H9 (cell line): ENCODE results near the gene OR8U1. TPM values are rescaled to one million over a fixed set of nuclear protein-coding genes. Genes with fewer than 3 reads are reported as not detected.

Source experiments
- DNase-seq: peaks from one replicate; pipeline ENCODE4 v3.0.0-alpha.2; 2017
- H2AFZ ChIP-seq: one replicate; pipeline ENCODE4 v1.6.1; 2013; ENCODE audit warnings: mild to moderate bottlenecking, low read length, control low read depth, moderate library complexity
- H2AK5ac ChIP-seq: 2 replicates; pipeline ENCODE4 v1.6.1; 2013; ENCODE audit warnings: low read length, control low read depth, mixed read lengths; ENCODE audit not compliant: insufficient read length
- H2BK120ac ChIP-seq: one replicate; pipeline ENCODE4 v1.6.1; 2013; ENCODE audit warnings: low read depth, mild to moderate bottlenecking, low read length, control low read depth, inconsistent platforms; ENCODE audit not compliant: poor library complexity, severe bottlenecking
- H2BK12ac ChIP-seq: 2 replicates; pipeline ENCODE4 v1.6.1; 2013; ENCODE audit warnings: low read length, control low read depth, mixed read lengths, low read depth; ENCODE audit not compliant: insufficient read length
- H2BK15ac ChIP-seq: 2 replicates; pipeline ENCODE4 v1.6.1; 2013; ENCODE audit warnings: low read depth, low read length, control low read depth
- H2BK20ac ChIP-seq: one replicate; pipeline ENCODE4 v1.6.1; 2013; ENCODE audit warnings: low read depth, mild to moderate bottlenecking, low read length, control low read depth, inconsistent platforms; ENCODE audit not compliant: poor library complexity, severe bottlenecking
- H2BK5ac ChIP-seq: 2 replicates; pipeline ENCODE4 v1.6.1; 2013; ENCODE audit warnings: low read length, control low read depth, mixed read lengths; ENCODE audit not compliant: insufficient read length
- H3K14ac ChIP-seq: 2 replicates; pipeline ENCODE4 v1.6.1; 2013; ENCODE audit warnings: low read length, control low read depth; ENCODE audit not compliant: insufficient read depth
- H3K18ac ChIP-seq: 2 replicates; pipeline ENCODE4 v1.6.1; 2013; ENCODE audit warnings: low read depth, mild to moderate bottlenecking, mixed read lengths, low read length, control low read depth; ENCODE audit not compliant: insufficient read length
- H3K23ac ChIP-seq: 2 replicates; pipeline ENCODE4 v1.6.1; 2013; ENCODE audit warnings: low read length, control low read depth, mixed read lengths, low read depth; ENCODE audit not compliant: insufficient read length
- H3K23me2 ChIP-seq: 2 replicates; pipeline ENCODE4 v1.6.1; 2013; ENCODE audit warnings: low read depth, mild to moderate bottlenecking, mixed read lengths, low read length, control low read depth; ENCODE audit not compliant: insufficient read length, poor library complexity, severe bottlenecking
- H3K27ac ChIP-seq: 2 replicates; pipeline ENCODE4 v1.5.1; 2013; ENCODE audit warnings: low read length, control low read depth, mixed read lengths, low read depth; ENCODE audit not compliant: insufficient read length
- H3K27me3 ChIP-seq: 2 replicates; pipeline ENCODE4 v1.6.1; 2013; ENCODE audit warnings: low read length, control low read depth, inconsistent platforms; ENCODE audit not compliant: insufficient read depth
- H3K4ac ChIP-seq: 2 replicates; pipeline ENCODE4 v1.6.1; 2013; ENCODE audit warnings: low read depth, mild to moderate bottlenecking, control low read depth, inconsistent platforms, low read length, moderate library complexity
- H3K4me1 ChIP-seq: 2 replicates; pipeline ENCODE4 v1.6.1; 2013; ENCODE audit warnings: low read length, control low read depth, inconsistent platforms; ENCODE audit not compliant: insufficient read depth
- H3K4me2 ChIP-seq: 2 replicates; pipeline ENCODE4 v1.6.1; 2013; ENCODE audit warnings: low read length, control low read depth, mixed read lengths; ENCODE audit not compliant: insufficient read length, insufficient read depth
- H3K56ac ChIP-seq: 2 replicates; pipeline ENCODE4 v1.6.1; 2013; ENCODE audit warnings: low read depth, mild to moderate bottlenecking, mixed read lengths, low read length, control low read depth; ENCODE audit not compliant: insufficient read length
- H3K79me1 ChIP-seq: 2 replicates; pipeline ENCODE4 v1.6.1; 2013; ENCODE audit warnings: low read depth, mild to moderate bottlenecking, moderate library complexity, low read length, control low read depth, inconsistent platforms; ENCODE audit not compliant: insufficient read depth, poor library complexity, severe bottlenecking
- H3K79me2 ChIP-seq: 2 replicates; pipeline ENCODE4 v1.6.1; 2013; ENCODE audit warnings: low read length, control low read depth, inconsistent platforms; ENCODE audit not compliant: insufficient read depth
- H3K9ac ChIP-seq: 2 replicates; pipeline ENCODE4 v1.6.1; 2013; ENCODE audit warnings: low read length, control low read depth, mixed read lengths; ENCODE audit not compliant: insufficient read length; ENCODE audit errors: extremely low read depth
- H3K9me3 ChIP-seq: one replicate; pipeline ENCODE4 v1.6.1; 2013; ENCODE audit warnings: low read depth, low read length, inconsistent platforms; ENCODE audit not compliant: control insufficient read depth
- H3T11ph ChIP-seq: one replicate; pipeline ENCODE4 v1.6.1; 2013; ENCODE audit warnings: mild to moderate bottlenecking, low read length, control low read depth, inconsistent platforms
- H4K20me1 ChIP-seq: one replicate; pipeline ENCODE4 v1.6.1; 2013; ENCODE audit not compliant: control insufficient read depth, insufficient read length, insufficient read depth
- H4K5ac ChIP-seq: 2 replicates; pipeline ENCODE4 v1.6.1; 2013; ENCODE audit warnings: low read depth, mild to moderate bottlenecking, mixed read lengths, low read length, control low read depth; ENCODE audit not compliant: insufficient read length
- H4K8ac ChIP-seq: replicated peaks from 2 replicates; pipeline ENCODE4 v1.6.1; 2013; ENCODE audit warnings: low read length, control low read depth, mixed read lengths, low read depth; ENCODE audit not compliant: insufficient read length
- H4K91ac ChIP-seq: 2 replicates; pipeline ENCODE4 v1.6.1; 2013; ENCODE audit warnings: low read depth, mild to moderate bottlenecking, moderate library complexity, mixed read lengths, low read length, control low read depth; ENCODE audit not compliant: insufficient read length
- H3K27ac Mint-ChIP-seq, 3 experiments: 2 replicates in 2 of 3; 3 replicates in 1 of 3; pipeline ENCODE4 v1.8.0; 2020 to 2021; ENCODE audit warnings: mixed read lengths in 3 of 3, mild to moderate bottlenecking in 1 of 3, moderate library complexity in 1 of 3
- H3K27me3 Mint-ChIP-seq: 2 replicates; pipeline ENCODE4 v1.8.0; 2021; ENCODE audit warnings: low read depth, mild to moderate bottlenecking, moderate library complexity, mixed read lengths
- H3K36me3 Mint-ChIP-seq, 3 experiments: 2 replicates in 2 of 3; 3 replicates in 1 of 3; pipeline ENCODE4 v1.8.0; 2020 to 2021; ENCODE audit warnings: low read depth in 3 of 3, mixed read lengths in 3 of 3; ENCODE audit not compliant: insufficient read depth in 1 of 3
- H3K4me1 Mint-ChIP-seq, 2 experiments: 2 replicates each; pipeline ENCODE4 v1.8.0; 2020; ENCODE audit warnings: mixed read lengths in 2 of 2
- H3K4me3 Mint-ChIP-seq, 2 experiments: 2 replicates in 1 of 2; 3 replicates in 1 of 2; pipeline ENCODE4 v1.8.0; 2020 to 2021; ENCODE audit warnings: mild to moderate bottlenecking in 2 of 2, mixed read lengths in 2 of 2, moderate library complexity in 1 of 2
- H3K9me3 Mint-ChIP-seq, 2 experiments: 2 replicates in 1 of 2; 3 replicates in 1 of 2; pipeline ENCODE4 v1.8.0; 2020; ENCODE audit warnings: mild to moderate bottlenecking in 2 of 2, mixed read lengths in 2 of 2, moderate library complexity in 1 of 2
- CTCF ChIP-seq: fragments of 200-600 bp; sonication (generic); conservative IDR thresholded peaks from 3 replicates; pipeline ENCODE4 v1.8.0; 2021; ENCODE audit warnings: antibody characterized with exemption, mild to moderate bottlenecking
- WGBS: extraction: QIAGEN DNeasy Blood & Tissue Kit; methylation state at CpG from one replicate; pipeline ENCODE4 v1.1.7; 2013; ENCODE audit warnings: missing lambda C conversion rate, low lambda C conversion rate, mixed read lengths; ENCODE audit not compliant: insufficient read length; ENCODE audit errors: extremely low coverage; 5-methylcytosine and 5-hydroxymethylcytosine counted together
- total RNA-seq: library from RNA; stranded (reverse); gene quantifications from 2 replicates; pipeline ENCODE4 v1.2.1, GENCODE V29; 2021

The OR8U1 gene
- total RNA-seq, 1 experiment from 2014 or later = not detected

DNA sequence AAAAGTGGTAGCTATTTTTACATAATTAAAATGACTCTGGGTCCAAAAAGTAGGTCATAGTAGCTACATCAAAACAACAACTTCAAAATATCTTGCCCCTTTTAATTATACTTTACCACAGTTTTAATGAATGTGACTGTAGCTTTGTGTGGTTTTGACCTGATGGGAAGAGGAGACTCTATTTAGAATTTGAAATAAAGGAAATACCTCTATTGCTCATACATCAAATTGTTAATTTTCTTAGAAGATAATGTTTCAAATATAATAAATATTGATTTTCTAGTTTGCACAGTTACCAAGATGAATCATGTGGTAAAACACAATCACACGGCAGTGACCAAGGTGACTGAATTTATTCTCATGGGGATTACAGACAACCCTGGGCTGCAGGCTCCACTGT lies 29.7 kb upstream of the OR8U1 start, which contains the start of gene OR8K1:
TSS of gene OR8K1 (plus strand) at position 301 of the 400 bp plus-strand sequence. CDS start at position 301, 0 bp downstream.
- Mint-ChIP-seq H3K27ac (no peak within 1 kb of the TSS), H3K4me1 (peaks cover 3 to 7% of the 10 kb centered on the region in 2 experiments; a peak in 2 of 4 replicates)
- WGBS = no CpG with 5 or more reads among the region's 1 CpG

More for the DNA sequence above, 29.7 kb upstream of the OR8U1 start, which contains the start of gene OR8K1:
- Histone ChIP-seq H2BK15ac (no peak within 1 kb of the TSS), H2BK20ac (no peak within 1 kb of the TSS), H4K8ac (no peak within 1 kb of the TSS), H3K27ac (no peak within 1 kb of the TSS), H3K56ac (no peak within 1 kb of the TSS), H4K91ac (no peak within 1 kb of the TSS), H3K4ac (no peak within 1 kb of the TSS), H2BK5ac (no peak within 1 kb of the TSS), H2AFZ (no peak within 1 kb of the TSS), H3K27me3 (no peaks in the 10 kb centered on the region), H3K18ac (no peak within 1 kb of the TSS), H2AK5ac (no peak within 1 kb of the TSS), H3K23ac (no peak within 1 kb of the TSS), H3K9ac (no peak within 1 kb of the TSS), H4K20me1 (no peaks in the 10 kb centered on the region), H3K14ac (no peak within 1 kb of the TSS), H3K4me1 (no peaks in the 10 kb centered on the region), H3K4me2 (no peak within 1 kb of the TSS), H3K9me3 (no peaks in the 10 kb centered on the region), H3K23me2 (no peaks in the 10 kb centered on the region), H3T11ph (no peak within 1 kb of the TSS), H2BK12ac (no peak within 1 kb of the TSS), H2BK120ac (no peak within 1 kb of the TSS), H3K79me1 (no peaks in the 10 kb centered on the region), H4K5ac (no peak within 1 kb of the TSS), H3K79me2 (no peaks in the 10 kb centered on the region)
- peaks cover 7 to 20% of the 10 kb centered on the region in 2 experiments; a peak in 3 of 5 replicates for H3K9me3 Mint-ChIP-seq
- no peaks in the 10 kb centered on the region for H3K27me3 Mint-ChIP-seq
- DNase-seq = no peak
- H3K36me3 Mint-ChIP-seq = no peaks in the 10 kb centered on the region; a peak in 1 of 7 replicates
- no peak for TF ChIP-seq CTCF
- H3K4me3 Mint-ChIP-seq = no peak within 1 kb of the TSS
